Lower leg skin (tissue), 3 donors: ENCODE measurements around the gene COIL.

ENCODE experiments used
- CTCF ChIP-seq, 3 donors: fragments of 450-650 bp; IDR thresholded peaks; one replicate each; pipeline ENCODE4 v1.5.1; 2016; ENCODE audit warnings: antibody characterized with exemption in 3 of 3, mild to moderate bottlenecking in 3 of 3, moderate library complexity in 2 of 3
- POLR2A ChIP-seq, 2 donors: fragments of 450-650 bp; IDR thresholded peaks; one replicate each; pipeline ENCODE4 v1.6.1; 2016 to 2017; ENCODE audit warnings: antibody characterized with exemption in 2 of 2, mild to moderate bottlenecking in 1 of 2, moderate library complexity in 1 of 2

DNA sequence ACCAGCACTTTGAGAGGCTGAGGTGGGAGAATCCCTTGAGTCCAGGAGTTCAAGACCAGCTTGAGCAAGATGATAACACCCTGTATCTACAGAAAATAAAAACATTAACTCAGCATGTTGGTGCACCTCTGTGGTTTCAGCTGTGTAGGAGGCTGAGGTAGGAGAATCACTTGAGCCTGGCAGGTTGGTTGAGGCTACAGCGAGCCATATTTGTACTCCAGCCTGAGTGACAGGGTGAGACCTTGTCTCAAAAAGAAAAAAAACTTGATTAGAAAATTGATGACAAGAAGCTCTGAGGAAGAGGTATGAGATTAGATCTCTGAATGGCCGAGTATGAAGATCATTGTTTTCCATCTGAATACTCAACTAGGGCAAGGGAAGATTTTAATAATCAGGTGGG, 48.1 kb upstream of the COIL start:
- TF ChIP-seq CTCF (IDR thresholded peaks at IDR 0.05) (no peak), POLR2A (IDR thresholded peaks at IDR 0.05) (no peak)
